Measurements from ENCODE around the gene SFTA2.
A peak's percentile ranks its signal among the peaks of the same experiment; 100 is the strongest.
"Not testable (repeated sequence)": the region's sequence is repeated elsewhere in the genome, so short reads cannot be mapped to it uniquely, and the experiment has no call there.

SFTA2 gene

DNA sequence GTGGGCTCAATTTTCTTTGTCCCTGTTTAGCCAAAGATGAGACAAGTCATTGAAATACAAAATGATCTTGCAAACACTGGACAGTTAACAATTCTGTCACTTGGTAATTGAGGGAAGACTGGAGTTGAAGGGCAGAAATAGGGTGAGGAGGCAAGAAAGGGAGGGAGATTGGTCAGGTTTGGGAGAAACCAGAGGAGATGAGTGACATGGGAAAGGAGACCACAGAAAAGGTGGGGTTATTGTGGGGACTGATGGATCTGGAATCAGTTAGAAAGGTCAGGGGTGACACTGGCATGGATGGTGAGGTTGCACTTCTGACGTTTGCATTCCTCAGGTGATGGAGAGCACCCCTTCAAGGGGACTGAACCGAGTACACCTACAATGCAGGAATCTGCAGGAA is 23.3 kb downstream of the SFTA2 start:
- no peak for DNase-seq

- DNase-seq: peak; percentile 96
Observed at GRCh38 chr6:30907758-30908591, 24.0 kb downstream of the SFTA2 start, which contains the start of gene GTF2H4. Gene GTF2H4 (plus strand): TSS chr6:30908207.

DNA sequence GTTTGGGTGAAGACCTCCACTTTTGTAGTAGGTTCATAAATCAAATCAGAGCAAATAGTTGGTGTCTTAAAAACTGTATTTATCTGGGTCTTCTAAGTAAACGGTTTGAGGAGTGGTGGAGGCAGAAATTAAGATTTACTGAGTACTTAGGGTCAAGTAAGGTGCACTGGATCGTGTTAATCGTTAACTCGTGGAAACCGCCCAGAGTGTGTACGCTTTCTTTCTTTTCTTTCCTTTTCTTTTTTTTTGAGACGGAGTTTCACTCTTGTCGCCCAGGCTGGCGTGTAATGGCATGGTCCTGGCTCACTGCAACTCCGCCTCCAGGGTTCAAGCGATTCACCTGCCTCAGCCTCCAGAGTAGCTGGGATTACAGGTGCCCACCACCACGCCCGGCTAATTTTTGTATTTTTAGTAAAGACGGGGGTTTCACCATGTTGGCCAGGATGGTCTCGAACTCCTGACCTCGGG is 24.6 kb downstream of the SFTA2 start:
- not testable (repeated sequence) for DNase-seq

DNA sequence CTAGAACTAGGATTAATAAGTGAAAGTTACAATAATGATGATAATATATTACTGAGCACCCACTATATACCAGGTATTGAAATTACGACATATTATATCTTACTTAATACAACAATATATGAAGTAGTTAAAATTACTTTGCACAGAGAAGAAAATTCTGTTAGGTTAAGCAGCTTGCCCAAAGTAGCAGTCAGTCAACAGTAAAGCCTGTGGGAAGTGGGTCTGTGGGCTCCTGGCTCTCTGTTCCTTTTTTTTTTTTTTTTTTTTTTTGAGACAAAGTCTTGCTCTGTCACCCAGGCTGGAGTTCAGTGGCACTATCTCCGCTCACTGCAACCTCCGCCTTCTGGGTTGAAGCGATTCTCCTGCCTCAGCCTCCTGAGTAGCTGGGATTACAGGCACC is 28.7 kb downstream of the SFTA2 start:
- no peak for DNase-seq

GRCh38 chr6:30902709-30903108 is 29.3 kb downstream of the SFTA2 start:
- DNase-seq: no peak

DNA sequence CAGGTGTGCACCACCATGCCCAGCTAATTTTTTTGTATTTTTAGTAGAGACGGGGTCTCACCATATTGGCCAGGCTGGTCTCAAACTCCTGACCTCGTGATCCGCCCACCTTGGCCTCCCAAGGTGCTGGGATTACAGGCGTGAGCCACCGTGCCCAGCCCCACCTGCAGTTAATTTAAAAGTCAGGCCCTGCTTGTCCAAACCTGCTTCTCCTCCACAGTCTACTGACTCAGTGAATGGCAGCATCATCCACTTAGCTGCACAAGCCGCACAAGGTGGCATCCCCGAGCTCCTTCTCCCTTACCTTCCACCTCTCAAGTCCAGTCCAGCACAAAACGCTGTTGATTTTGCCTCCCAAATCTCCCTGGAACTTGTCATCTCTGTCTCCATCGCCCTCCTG is 29.8 kb downstream of the SFTA2 start:
- not testable (repeated sequence) for DNase-seq

DNA sequence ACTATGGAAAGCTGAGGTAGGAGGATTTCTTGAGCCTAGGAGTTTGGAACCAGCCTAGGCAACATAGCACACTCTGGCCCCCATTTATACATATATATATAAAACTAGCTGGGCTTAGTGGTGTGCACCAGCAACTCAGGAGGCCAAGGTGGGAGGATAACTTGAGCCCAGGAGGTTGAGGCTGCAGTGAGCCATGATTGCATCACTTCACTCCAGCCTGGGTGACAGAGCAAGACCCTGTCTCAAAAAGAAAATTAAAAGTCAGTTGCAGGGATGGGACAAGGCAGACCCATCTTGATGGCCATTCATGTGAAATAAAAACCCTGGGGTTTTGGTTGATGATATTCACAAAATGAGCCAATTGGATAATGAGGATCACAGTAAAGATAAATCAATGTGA is 30.5 kb downstream of the SFTA2 start:
- no peak for DNase-seq

GRCh38 chr6:30900863-30901417 is 31.0 kb downstream of the SFTA2 start:
- no peak for DNase-seq

GRCh38 chr6:30898750-30899360 is 33.1 kb downstream of the SFTA2 start:
- DNase-seq: no peak

GRCh38 chr6:30897882-30898281 is 34.1 kb downstream of the SFTA2 start:
- DNase-seq: no peak

GRCh38 chr6:30896541-30896940 is 35.4 kb downstream of the SFTA2 start:
- DNase-seq: no peak

DNA sequence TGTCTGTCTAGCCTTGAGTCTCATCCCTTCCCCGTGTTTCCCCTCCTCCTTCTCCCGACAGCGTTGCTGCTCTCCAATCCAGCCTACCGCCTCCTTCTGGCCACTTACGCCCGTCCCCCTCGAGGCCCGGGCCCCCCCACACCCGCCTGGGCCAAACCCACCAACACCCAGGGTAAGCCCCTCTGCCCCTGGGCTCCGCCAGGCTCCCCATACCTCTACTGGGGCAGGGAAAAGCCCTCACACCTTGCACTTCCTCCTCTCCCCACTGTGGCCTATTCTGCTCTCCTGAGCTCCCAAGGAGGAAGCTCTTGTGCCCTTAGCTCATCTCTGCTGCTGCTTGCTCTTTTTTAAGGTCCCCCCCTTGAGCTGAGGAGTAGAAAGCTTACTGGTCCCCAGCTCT is 36.6 kb downstream of the SFTA2 start:
- DNase-seq: no peak

DNA sequence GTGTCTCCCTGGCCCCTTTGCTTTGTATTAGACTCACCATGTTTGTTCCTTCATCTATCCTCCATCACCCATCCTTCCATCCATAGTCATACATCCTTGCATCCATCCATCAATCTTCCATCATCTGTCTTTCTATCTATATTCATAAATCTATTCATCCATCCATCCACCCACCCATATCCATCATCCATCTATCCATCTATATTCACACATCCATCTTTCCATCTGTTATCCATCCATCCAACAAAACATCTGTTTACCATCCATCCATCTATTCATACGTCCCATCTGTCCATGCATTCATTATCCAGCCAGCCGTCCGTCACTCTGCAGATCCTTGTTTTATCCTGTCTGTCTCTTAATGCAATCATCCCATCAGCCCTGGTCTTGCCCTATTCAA is 37.0 kb downstream of the SFTA2 start:
- no peak for DNase-seq

- DNase-seq: no peak
Observed at GRCh38 chr6:30894381-30894780, 37.6 kb downstream of the SFTA2 start.

DNA sequence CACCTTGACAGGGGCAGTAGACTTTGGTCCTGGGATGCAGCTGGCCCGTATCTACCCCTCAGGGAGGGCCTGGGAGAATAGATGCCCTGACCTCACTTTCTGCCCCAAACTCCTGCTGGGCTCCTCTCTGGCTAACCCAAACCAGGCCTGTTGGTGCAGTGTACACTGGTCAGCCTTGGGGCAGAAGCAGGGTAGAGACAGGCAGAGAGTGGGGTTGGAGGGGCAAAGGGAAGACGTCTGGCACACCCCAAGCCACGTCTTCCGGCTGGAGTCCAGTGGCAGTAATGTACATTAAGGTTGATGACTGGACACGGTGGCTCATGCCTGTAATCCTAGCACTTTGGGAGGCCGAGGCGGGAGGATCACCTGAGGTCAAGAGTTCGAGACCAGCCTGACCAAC is 38.3 kb downstream of the SFTA2 start:
- DNase-seq: no peak

DNA sequence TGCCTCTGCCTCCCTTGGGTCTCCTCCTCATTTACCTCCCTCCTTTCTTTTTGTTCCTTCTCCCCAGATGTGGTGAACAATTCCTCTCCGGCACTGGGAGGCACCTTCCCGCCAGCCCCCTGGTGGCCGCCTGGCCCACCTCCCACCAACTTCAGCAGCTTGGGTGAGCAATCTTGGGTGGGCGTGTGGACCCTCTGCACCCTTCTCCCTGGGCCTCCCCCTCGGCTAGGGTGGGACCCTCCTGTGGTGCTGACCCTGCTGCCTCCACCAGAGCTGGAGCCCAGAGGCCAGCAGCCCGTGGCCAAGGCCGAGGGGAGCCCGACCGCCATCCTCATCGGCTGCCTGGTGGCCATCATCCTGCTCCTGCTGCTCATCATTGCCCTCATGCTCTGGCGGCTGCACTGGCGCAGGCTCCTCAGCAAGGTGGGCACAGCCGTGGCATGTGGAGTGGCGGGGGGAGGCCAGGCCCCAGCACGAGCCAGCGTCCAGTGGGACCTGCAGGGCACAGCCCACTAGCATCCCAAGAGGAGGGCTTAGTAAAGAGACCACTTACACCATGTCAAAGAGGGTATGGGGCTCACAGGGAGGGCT is 38.9 kb downstream of the SFTA2 start:
- DNase-seq: no peak

DNA sequence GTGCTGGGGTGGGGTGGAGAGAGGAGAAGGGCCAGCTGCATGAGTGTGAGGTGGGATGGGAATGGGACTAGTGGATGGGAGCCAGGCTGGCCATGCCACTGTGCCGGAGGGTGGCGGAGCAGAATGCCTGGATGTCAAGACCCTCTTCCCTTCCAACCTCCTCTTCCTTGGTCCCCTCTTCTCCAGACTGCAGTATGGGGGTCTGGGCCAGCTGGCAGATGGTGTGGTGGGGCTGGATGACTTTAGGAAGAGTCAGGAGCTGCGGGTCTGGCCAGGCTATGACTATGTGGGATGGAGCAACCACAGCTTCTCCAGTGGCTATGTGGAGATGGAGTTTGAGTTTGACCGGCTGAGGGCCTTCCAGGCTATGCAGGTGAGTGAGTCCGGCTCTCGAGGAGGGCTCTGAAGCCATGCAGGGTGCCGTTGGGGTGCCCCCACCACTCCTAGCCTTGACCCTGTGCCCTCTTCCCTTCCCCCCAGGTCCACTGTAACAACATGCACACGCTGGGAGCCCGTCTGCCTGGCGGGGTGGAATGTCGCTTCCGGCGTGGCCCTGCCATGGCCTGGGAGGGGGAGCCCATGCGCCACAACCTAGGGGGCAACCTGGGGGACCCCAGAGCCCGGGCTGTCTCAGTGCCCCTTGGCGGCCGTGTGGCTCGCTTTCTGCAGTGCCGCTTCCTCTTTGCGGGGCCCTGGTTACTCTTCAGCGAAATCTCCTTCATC is 40.0 kb downstream of the SFTA2 start:
- no peak for DNase-seq

- DNase-seq: no peak
Observed at GRCh38 chr6:30891450-30891723, 40.6 kb downstream of the SFTA2 start.

DNA sequence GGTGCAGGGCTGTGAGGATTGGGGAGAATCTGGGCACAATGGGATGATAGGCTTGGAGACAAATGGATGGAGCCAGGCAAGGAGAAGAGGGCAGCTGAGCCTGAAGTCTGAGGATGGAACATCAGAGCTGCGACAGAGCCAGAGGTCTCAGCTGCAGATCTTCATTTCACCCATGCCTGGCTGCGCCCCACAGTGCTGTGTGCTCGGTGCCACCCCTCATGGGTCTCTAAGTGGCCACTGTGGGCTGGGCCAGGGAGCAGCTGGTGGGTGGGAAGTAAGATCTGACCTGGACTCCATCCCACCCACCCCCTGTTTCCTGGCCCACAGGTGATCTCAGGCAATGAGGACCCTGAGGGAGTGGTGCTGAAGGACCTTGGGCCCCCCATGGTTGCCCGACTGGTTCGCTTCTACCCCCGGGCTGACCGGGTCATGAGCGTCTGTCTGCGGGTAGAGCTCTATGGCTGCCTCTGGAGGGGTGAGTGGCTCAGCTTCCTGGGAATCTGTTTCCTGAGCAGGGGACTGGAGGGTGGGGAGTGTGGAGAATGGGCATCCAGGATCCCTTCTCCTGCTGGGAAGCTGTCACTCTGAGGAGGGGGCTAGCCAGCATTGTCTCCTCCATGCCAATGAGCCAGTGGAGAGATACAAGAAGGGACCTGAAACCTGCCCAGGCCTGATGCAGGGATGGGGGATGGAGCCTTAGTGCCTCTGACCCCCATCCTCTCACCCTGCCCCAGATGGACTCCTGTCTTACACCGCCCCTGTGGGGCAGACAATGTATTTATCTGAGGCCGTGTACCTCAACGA is 41.1 kb downstream of the SFTA2 start:
- no peak for DNase-seq

DNA sequence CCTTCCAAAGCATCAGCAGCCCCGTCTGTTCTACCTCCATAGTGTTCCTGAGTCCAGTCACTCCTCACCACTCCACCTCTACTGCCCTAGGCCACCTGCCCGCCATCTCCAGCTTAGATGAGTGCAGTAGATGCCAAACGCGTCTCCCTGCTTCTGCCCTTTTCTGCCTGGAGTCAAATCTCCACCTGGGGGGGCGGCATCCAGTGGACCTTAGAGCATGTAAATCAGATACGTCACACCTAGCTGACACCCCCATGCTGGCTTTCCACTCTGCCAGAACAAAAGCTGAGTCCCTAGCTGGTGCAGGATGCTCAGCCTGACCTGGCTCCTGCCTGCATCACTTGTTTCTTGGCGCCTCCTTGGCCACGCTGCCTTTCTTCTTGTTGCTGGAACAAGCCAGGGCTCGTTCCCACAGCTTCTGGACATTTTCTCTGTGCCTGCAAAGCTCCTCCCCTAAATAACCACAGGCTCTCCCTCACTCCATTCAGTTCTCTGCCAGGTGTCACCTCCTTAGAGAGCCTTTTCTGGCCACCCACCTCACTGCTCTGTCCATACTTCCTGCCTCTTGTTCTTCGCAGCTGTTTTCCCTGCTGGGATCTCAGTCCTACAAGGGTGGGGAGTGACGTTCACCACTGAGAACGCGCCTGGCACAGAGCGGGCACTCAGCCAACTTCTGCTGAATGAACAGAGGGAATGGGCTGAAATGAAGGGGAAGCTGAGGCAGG is 41.9 kb downstream of the SFTA2 start:
- DNase-seq: no peak

GRCh38 chr6:30889496-30889885 is 42.5 kb downstream of the SFTA2 start:
- DNase-seq: no peak

Measured in CD4-positive, alpha-beta T cell treated with Interleukin-10 for 1 hour (primary cell).